Heart left ventricle (tissue), 16 donors: Measurements from ENCODE around the gene AKAP6. TPM values are rescaled to one million over a fixed set of nuclear protein-coding genes. Genes with fewer than 3 reads are reported as not detected.
A peak's percentile ranks its signal among the peaks of the same experiment; 100 is the strongest.
"Not testable (repeated sequence)": the region's sequence is repeated elsewhere in the genome, so short reads cannot be mapped to it uniquely, and the experiment has no call there.

ENCODE experiments used
- ATAC-seq, 4 donors: fragments of 200-7000 bp; cut with Tn5 transposase; one replicate each; pipeline ENCODE4 v1.9.1; 2020 to 2022; ENCODE audit warnings: moderate library complexity in 4 of 4, mild to moderate bottlenecking in 3 of 4, moderate number of reproducible peaks in 1 of 4
- DNase-seq, 5 donors: peaks; one replicate each; pipeline ENCODE4 v3.0.0-alpha.2; 2020
- H3K27ac ChIP-seq, 12 donors: fragments of 200-600 bp; sonication (generic) in 4 of 12; one replicate each; pipeline versions ENCODE4 v1.5.0 to v1.8.0; 2016 to 2022; ENCODE audit warnings: mild to moderate bottlenecking in 2 of 12
- H3K27me3 ChIP-seq, 9 donors: fragments of 200-600 bp; sonication (generic) in 2 of 9; one replicate each; pipeline versions ENCODE4 v1.5.1 to v1.8.0; 2016 to 2022; ENCODE audit warnings: mild to moderate bottlenecking in 3 of 9
- H3K36me3 ChIP-seq, 9 donors: fragments of 200-600 bp; sonication (generic) in 2 of 9; one replicate each; pipeline versions ENCODE4 v1.5.0 to v1.8.0; 2018 to 2022; ENCODE audit warnings: mild to moderate bottlenecking in 2 of 9
- H3K4me1 ChIP-seq, 12 donors: fragments of 200-600 bp; sonication (generic) in 4 of 12; one replicate each; pipeline versions ENCODE4 v1.5.0 to v1.8.0; 2016 to 2022; ENCODE audit warnings: mild to moderate bottlenecking in 3 of 12
- H3K4me3 ChIP-seq, 12 donors: fragments of 200-600 bp; sonication (generic) in 4 of 12; one replicate each; pipeline versions ENCODE4 v1.5.0 to v1.8.0; 2017 to 2022; ENCODE audit warnings: mild to moderate bottlenecking in 9 of 12, moderate library complexity in 4 of 12
- H3K9me3 ChIP-seq, 12 donors: fragments of 200-600 bp; sonication (generic) in 4 of 12; one replicate each; pipeline versions ENCODE4 v1.5.0 to v1.8.0; 2016 to 2022; ENCODE audit warnings: mild to moderate bottlenecking in 1 of 12
- POLR2A ChIP-seq, 2 donors: fragments of 450-650 bp; IDR thresholded peaks; one replicate each; pipeline ENCODE4 v1.6.1; 2017; ENCODE audit warnings: antibody characterized with exemption in 2 of 2, mild to moderate bottlenecking in 2 of 2, moderate library complexity in 2 of 2
- WGBS, 4 donors: extraction: QIAGEN DNeasy Blood & Tissue Kit in 2 of 4; methylation state at CpG; one replicate each; pipeline versions ENCODE4 v1.1.5 to v1.1.7; 2013 to 2018; 5-methylcytosine and 5-hydroxymethylcytosine counted together
- intact Hi-C, 10 donors: fragments of 100-400 bp; cut with DNase I; formaldehyde crosslinking; loops; one replicate each; pipeline versions ENCODE4 v1.11.1 to v1.14.2; 2022
- polyA plus RNA-seq, 2 donors: library from polyadenylated mRNA; stranded (reverse); fragments of 200-250 nt; gene quantifications; one replicate each; pipeline ENCODE4 v1.2.3, GENCODE V29; 2013
- total RNA-seq, 9 donors: library from RNA; depleted of rRNA in 2 of 9; stranded (reverse); fragments of >200 nt in 2 of 9; fragmentation: NEBNext Ultra II Directional in 3 of 9; extraction: Animal tissue kit (Norgen Biotek cat#: 25700) in 3 of 9; gene quantifications; one replicate each; pipeline versions ENCODE4 v1.1.0 to v1.2.4, GENCODE V29; 2016 to 2023
- TF ChIP-seq, protein P1 (sequence below), 12 donors: fragments of 200-600 bp; sonication (generic) in 4 of 12; IDR thresholded peaks; one replicate each; pipeline versions ENCODE4 v1.5.0 to v1.8.0; 2018 to 2022; ENCODE audit warnings: antibody characterized with exemption in 12 of 12, mild to moderate bottlenecking in 5 of 12
- donor health status: ischemic (EF 13 %, LVEDD 7.1; RV severe dilation, severe dysfunction).
- donor health status: healthy with polysubstance abuse.
- donor health status: DM: no; HTN: yes; CAD: no.
- donor health status: DM: no; HTN: no; CAD: no.
- donor health status: ischemic (EF 25% LVEDD 6.9; RV normal size, moderate dysfunction).
- donor health status: ischemic (EF 25% LVEDD 5.7; RV mildly dilated, moderate dysfunction).
- donor health status: healthy.
- donor health status: DM: yes; HTN: yes; CAD: no.
- donor health status: ischemic (EF 35%, LVEDD 5.7; RV mildly dilated, moderate dysfunction).
- donor health status: nonischemic (EF 11% LVEDD 7.7; RV severe dilation, severe dysfunction).
- donor health status: DM: yes; HTN: yes; CAD: no.
- donor health status: PGD.
- donor health status: ischemic (EF 29% LVEDD 5.4; RV normal size, mild dysfunction).
- donor health status: nonischemic (EF 23%, LVEDD 6.1; RV moderate dilation, normal function).

AKAP6 gene
- total and polyA plus RNA-seq, 11 donors: 20.4 to 303 (median 206) TPM

DNA sequence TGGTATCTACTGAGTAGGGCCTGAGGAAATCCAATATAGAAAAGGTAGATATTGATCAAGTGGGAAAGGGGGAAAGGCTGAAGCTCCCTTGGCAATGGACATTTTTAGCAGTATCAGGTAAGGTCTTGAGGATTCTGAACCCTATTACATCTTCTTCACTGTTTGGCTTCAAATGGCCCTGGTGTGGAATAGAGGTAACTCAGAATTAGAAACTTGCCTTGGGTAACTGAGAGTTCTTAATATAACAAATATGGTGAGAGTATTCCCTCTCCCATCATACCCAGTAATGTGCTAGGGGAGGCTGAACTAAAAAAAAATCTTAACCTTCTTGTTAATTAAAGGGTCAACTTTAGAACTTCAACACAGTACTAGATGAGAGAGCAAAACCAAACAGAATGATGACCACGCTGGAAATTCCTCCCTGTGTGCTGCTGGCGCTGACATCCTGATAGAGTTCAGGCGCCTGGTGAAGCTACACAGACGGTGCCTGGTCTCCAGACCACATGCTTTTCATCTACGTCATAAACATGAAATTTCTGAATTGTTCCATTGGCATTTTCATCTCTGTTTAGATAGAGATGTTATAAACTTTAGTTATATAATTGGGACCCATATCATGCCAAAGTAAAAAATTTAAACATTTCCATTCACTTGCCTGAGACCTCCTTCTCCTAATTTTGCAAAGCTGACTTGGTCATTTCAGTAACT, 128.3 kb downstream of the AKAP6 start:
- ATAC-seq: peak; percentile 96 to 99 (median 99)
- TF ChIP-seq, protein P1, sequence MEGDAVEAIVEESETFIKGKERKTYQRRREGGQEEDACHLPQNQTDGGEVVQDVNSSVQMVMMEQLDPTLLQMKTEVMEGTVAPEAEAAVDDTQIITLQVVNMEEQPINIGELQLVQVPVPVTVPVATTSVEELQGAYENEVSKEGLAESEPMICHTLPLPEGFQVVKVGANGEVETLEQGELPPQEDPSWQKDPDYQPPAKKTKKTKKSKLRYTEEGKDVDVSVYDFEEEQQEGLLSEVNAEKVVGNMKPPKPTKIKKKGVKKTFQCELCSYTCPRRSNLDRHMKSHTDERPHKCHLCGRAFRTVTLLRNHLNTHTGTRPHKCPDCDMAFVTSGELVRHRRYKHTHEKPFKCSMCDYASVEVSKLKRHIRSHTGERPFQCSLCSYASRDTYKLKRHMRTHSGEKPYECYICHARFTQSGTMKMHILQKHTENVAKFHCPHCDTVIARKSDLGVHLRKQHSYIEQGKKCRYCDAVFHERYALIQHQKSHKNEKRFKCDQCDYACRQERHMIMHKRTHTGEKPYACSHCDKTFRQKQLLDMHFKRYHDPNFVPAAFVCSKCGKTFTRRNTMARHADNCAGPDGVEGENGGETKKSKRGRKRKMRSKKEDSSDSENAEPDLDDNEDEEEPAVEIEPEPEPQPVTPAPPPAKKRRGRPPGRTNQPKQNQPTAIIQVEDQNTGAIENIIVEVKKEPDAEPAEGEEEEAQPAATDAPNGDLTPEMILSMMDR (IDR thresholded peaks at IDR 0.05): no peak
- no peak for TF ChIP-seq POLR2A (IDR thresholded peaks at IDR 0.05)
- no peak overlapping the region for H3K4me3 ChIP-seq
- DNase-seq: peak in 4 of 5 donors; percentile 69 to 86 (median 78)
- peak overlapping the region; percentile 34 to 89 (median 80) for H3K27ac ChIP-seq
- H3K27me3 ChIP-seq: no peaks in the 10 kb centered on the region
- 20 to 39% (median 28%) methylated on average over 5 of the region's 5 CpGs for WGBS, 4 donors
- peaks cover 0 to 4% (median 0%) of the 10 kb centered on the region in 12 donors for H3K9me3 ChIP-seq
- intact Hi-C loops: loop anchor here in 4 of 10 donors (5.0 kb wide), 2 partner anchors 35 to 40 kb away; no protein-coding TSS in a partner anchor
- peaks cover 0 to 4% (median 0%) of the 10 kb centered on the region in 9 donors for H3K36me3 ChIP-seq
- H3K4me1 ChIP-seq: peaks cover 0 to 23% (median 9%) of the 10 kb centered on the region in 12 donors

DNA sequence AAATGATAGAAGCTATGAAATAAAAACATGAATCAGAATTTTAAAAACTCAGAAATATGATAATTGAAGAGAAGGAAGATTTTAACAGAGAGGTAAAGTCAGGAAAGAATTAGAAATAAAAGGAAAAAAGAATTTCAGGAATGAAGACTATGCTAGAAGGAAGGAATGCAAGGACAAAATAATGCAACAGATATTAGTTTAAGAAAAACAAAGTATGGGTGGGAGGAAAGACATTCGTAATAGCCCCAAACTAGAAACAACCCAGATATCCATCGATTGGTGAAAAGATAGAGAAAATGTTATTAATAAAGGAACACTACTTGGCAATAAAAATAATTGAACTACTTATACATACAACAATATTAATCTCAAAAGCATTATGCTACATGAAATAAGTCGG, 129.6 kb downstream of the AKAP6 start:
- TF ChIP-seq, protein P1 (IDR thresholded peaks at IDR 0.05): no peak
- TF ChIP-seq POLR2A (IDR thresholded peaks at IDR 0.05): no peak

DNA sequence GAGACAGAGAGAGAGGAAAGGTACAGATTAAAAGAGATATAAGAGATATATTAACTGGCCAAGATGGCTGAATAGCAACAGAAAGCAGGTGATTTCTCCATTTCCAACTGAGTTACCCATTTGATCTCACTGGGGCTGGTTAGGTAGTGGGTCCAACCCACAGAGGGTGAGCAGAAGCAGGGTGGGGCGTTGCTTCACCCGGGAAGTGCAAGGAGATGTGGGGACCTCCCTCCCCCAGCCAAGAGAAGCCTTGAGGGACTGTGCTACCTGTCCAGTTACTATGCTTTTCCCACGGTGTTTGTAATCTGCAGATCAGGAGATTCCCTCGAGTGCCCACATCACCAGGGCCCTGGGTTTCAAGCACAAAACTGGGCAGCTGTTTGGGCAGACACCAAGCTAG, 131.2 kb downstream of the AKAP6 start:
- peaks cover 0 to 4% (median 0%) of the 10 kb centered on the region in 9 donors for H3K36me3 ChIP-seq
- H3K4me3 ChIP-seq: no peak overlapping the region
- DNase-seq: no peak
- H3K9me3 ChIP-seq: peaks cover 0 to 21% (median 0%) of the 10 kb centered on the region in 12 donors
- peak overlapping the region in 5 of 12 donors; percentile 12 to 48 (median 37) for H3K27ac ChIP-seq
- TF ChIP-seq POLR2A (IDR thresholded peaks at IDR 0.05): no peak
- TF ChIP-seq, protein P1 (IDR thresholded peaks at IDR 0.05): no peak
- intact Hi-C loops: loop anchor here in 1 of 10 donors (10.0 kb wide), 1 partner anchor 535 kb away; no protein-coding TSS in a partner anchor
- no peaks in the 10 kb centered on the region for H3K27me3 ChIP-seq
- peaks cover 0 to 23% (median 9%) of the 10 kb centered on the region in 12 donors for H3K4me1 ChIP-seq
- no peak for ATAC-seq
- WGBS, 4 donors: 60 to 67% (median 66%) methylated on average over 3 to 4 of the region's 4 CpGs

More for the DNA sequence above, 129.6 kb downstream of the AKAP6 start:
- 67 to 86% (median 75%) methylated on average over 3 of the region's 3 CpGs for WGBS, 4 donors
- intact Hi-C loops: loop anchor here in 4 of 10 donors (5.0 kb wide), 2 partner anchors 36 to 41 kb away; no protein-coding TSS in a partner anchor
- Histone ChIP-seq H3K4me1 (peaks cover 0 to 23% (median 9%) of the 10 kb centered on the region in 12 donors), H3K27me3 (no peaks in the 10 kb centered on the region), H3K36me3 (peaks cover 0 to 4% (median 0%) of the 10 kb centered on the region in 9 donors), H3K27ac (peak overlapping the region in 8 of 12 donors; percentile 59 to 89 (median 85)), H3K9me3 (peaks cover 0 to 15% (median 0%) of the 10 kb centered on the region in 12 donors), H3K4me3 (no peak overlapping the region)
- DNase-seq (no peak), ATAC-seq (no peak)

DNA sequence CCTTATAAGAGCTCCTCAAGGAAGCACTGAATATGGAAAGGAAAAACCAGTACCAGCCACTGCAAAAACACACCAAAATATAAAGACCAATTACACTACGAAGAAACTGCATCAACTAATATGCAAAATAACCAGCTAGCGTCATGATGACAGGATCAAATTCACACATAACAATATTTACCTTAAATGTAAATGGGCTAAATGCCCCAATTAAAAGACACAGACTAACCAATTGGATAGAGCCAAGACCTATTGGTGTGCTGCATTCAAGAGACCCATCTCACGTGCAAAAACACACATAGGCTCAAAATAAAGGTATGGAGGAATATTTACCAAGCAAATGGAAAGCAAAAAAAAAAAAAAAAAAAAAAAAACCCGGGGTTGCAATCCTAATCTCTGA, 133.5 kb downstream of the AKAP6 start:
- H3K4me3 ChIP-seq, ATAC-seq, H3K27ac ChIP-seq, H3K27me3 ChIP-seq, DNase-seq, H3K36me3 ChIP-seq: not testable (repeated sequence)
- Histone ChIP-seq H3K4me1 (peaks cover 0 to 18% (median 6%) of the 10 kb centered on the region in 12 donors), H3K9me3 (peaks cover 0 to 27% (median 0%) of the 10 kb centered on the region in 12 donors)
- WGBS, 4 donors: 71 to 94% (median 80%) methylated on average over 4 of the region's 4 CpGs
- intact Hi-C loops: loop anchor here in 1 of 10 donors (10.0 kb wide), 1 partner anchor 538 kb away; no protein-coding TSS in a partner anchor
